ENCODE data around the gene REELD1. TPM values are rescaled to one million over a fixed set of nuclear protein-coding genes. Genes with fewer than 3 reads are reported as not detected.

The REELD1 gene
- total and polyA plus RNA-seq, 3 experiments from 2014 or later: 0.18 to 0.46 TPM; not detected in 1

DNA sequence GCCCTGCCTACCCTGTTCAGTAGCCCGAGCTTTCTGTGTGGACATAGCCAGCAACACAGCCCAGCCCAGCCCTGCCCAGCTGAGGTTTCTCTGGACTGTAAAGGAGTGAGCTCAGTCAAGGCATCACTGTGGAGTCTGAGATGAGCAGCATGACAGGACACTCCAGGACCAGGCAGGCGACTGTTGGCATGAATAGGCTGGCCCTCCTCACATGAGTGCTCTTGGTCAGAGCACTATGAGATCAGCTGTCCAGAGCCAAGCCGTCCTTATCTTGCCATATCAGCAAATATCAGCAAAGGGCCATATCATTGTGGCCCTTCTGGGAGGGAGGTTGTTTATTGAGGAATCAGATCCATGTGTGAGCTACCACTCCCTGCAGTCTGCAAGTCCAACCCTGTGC, 30.9 kb downstream of the REELD1 start:
- Histone ChIP-seq H3K36me3 (ENCODE audit: insufficient read depth, low read length) (no peaks in the 10 kb centered on the region), H3K4me3 (ENCODE audit: low read length) (no peak overlapping the region), H3K4me1 (ENCODE audit: insufficient read depth, low read length) (peaks cover 6% of the 10 kb centered on the region), H3K27ac (ENCODE audit: low read depth, low read length) (no peak overlapping the region), H3K27me3 (ENCODE audit: insufficient read depth, low read length, poor library complexity, severe bottlenecking) (no peaks in the 10 kb centered on the region), H3K9me3 (ENCODE audit: low read length) (no peaks in the 10 kb centered on the region)
- no peak for DNase-seq
- Mint-ChIP-seq H3K9me3 (no peaks in the 10 kb centered on the region), H3K27ac (no peak overlapping the region), H3K4me3 (no peak overlapping the region), H3K27me3 (peaks cover 2 to 6% of the 10 kb centered on the region in 2 donors), H3K4me1 (peaks cover 7 to 17% (median 14%) of the 10 kb centered on the region in 3 donors), H3K36me3 (peaks cover 0 to 3% (median 2%) of the 10 kb centered on the region in 3 donors)
- POLR2A ChIA-PET: no interaction called here
- CTCF ChIA-PET: interaction anchor here (1.2 kb wide), 1 partner anchor 852 kb away, joined by 6 read pairs; no protein-coding TSS in a partner anchor

DNA sequence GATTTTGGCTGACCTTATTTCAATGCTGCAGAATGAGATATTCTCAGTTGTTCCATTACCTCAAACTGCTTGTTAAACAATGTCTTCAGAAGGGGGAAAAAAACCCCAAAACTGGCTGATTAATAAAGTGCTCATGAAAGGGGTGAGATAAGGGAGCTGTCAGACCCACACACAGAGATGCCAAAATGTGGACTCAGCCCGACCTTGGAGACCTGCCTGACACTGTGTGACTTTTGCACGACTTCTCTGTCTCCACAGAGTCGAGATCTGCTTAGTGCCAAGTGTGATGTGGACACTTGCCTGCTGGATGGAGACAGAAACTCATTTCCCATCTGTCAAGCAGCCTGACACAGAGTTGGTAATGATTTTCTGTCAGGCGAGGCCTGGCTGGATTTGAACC, 31.5 kb downstream of the REELD1 start:
- Histone ChIP-seq H3K27me3 (ENCODE audit: insufficient read depth, low read length, poor library complexity, severe bottlenecking) (no peaks in the 10 kb centered on the region), H3K9me3 (ENCODE audit: low read length) (no peaks in the 10 kb centered on the region), H3K4me1 (ENCODE audit: insufficient read depth, low read length) (peaks cover 6% of the 10 kb centered on the region), H3K36me3 (ENCODE audit: insufficient read depth, low read length) (no peaks in the 10 kb centered on the region), H3K27ac (ENCODE audit: low read depth, low read length) (no peak overlapping the region), H3K4me3 (ENCODE audit: low read length) (no peak overlapping the region)
- no peak for DNase-seq
- Mint-ChIP-seq H3K4me1 (peaks cover 7 to 17% (median 14%) of the 10 kb centered on the region in 3 donors), H3K36me3 (peaks cover 0 to 3% (median 2%) of the 10 kb centered on the region in 3 donors), H3K4me3 (no peak overlapping the region), H3K9me3 (no peaks in the 10 kb centered on the region), H3K27me3 (peaks cover 2 to 6% of the 10 kb centered on the region in 2 donors), H3K27ac (no peak overlapping the region)
- POLR2A ChIA-PET: no interaction called here
- CTCF ChIA-PET: interaction anchor here (1.2 kb wide), 1 partner anchor 851 kb away, joined by 6 read pairs; no protein-coding TSS in a partner anchor

DNA sequence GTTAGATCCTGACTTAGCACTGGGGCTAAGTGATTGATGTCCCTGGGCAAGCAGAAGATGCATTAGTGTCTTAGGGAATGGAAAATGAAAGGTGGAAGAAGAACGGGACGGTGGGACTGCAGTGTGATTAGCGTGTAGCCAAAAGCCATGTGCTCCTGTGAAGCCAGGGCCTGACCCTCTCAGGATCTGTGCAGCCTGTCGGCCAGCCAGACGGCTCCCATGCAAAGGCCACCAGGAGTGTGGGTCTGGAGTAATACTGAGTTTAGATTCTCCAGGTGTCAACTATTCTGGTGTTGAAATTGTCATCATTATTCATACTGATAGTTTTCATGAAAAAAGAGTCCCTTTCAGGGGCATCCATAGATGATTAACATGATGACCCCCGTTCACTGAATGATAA, 32.0 kb downstream of the REELD1 start:
- Mint-ChIP-seq H3K4me1 (peaks cover 7 to 14% (median 14%) of the 10 kb centered on the region in 3 donors), H3K36me3 (peaks cover 0 to 3% (median 2%) of the 10 kb centered on the region in 3 donors), H3K9me3 (no peaks in the 10 kb centered on the region), H3K4me3 (no peak overlapping the region), H3K27ac (no peak overlapping the region), H3K27me3 (peaks cover 2 to 6% of the 10 kb centered on the region in 2 donors)
- Histone ChIP-seq H3K4me1 (ENCODE audit: insufficient read depth, low read length) (peaks cover 6% of the 10 kb centered on the region), H3K27ac (ENCODE audit: low read depth, low read length) (no peak overlapping the region), H3K4me3 (ENCODE audit: low read length) (no peak overlapping the region), H3K36me3 (ENCODE audit: insufficient read depth, low read length) (no peaks in the 10 kb centered on the region), H3K27me3 (ENCODE audit: insufficient read depth, low read length, poor library complexity, severe bottlenecking) (no peaks in the 10 kb centered on the region), H3K9me3 (ENCODE audit: low read length) (no peaks in the 10 kb centered on the region)
- ChIA-PET POLR2A (no interaction called here), CTCF (no interaction called here)
- DNase-seq: no peak

DNA sequence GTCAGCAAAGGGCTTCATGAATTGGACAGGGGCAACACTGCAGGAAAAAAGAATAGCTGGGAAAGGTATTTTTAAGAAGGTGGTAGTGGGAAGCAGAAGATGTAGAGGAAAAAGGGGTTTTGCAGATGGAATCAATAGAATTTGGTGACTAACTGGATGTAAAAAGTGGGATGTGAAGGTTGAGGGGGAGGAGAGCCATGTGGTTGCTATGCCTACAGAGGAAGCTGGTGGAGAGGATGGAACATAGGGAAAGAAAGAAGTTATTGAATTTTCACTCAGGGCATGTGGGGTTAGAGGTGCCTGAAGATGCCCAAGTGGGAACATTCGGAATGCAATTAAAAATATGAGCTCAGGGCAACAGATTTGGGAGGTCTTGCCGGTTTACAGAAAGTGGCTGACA, 33.0 kb downstream of the REELD1 start:
- Mint-ChIP-seq H3K27me3 (peaks cover 0 to 6% of the 10 kb centered on the region in 2 donors), H3K4me3 (no peak overlapping the region), H3K4me1 (peaks cover 4 to 11% (median 11%) of the 10 kb centered on the region in 3 donors), H3K9me3 (no peaks in the 10 kb centered on the region), H3K27ac (peak overlapping the region in 2 of 8 donors; percentile 3 to 83), H3K36me3 (peaks cover 3 to 6% (median 3%) of the 10 kb centered on the region in 3 donors)
- CTCF ChIA-PET: no interaction called here
- DNase-seq: no peak
- Histone ChIP-seq H3K27ac (ENCODE audit: low read depth, low read length) (no peak overlapping the region), H3K27me3 (ENCODE audit: insufficient read depth, low read length, poor library complexity, severe bottlenecking) (no peaks in the 10 kb centered on the region), H3K4me1 (ENCODE audit: insufficient read depth, low read length) (peaks cover 6% of the 10 kb centered on the region), H3K9me3 (ENCODE audit: low read length) (no peaks in the 10 kb centered on the region), H3K4me3 (ENCODE audit: low read length) (no peak overlapping the region), H3K36me3 (ENCODE audit: insufficient read depth, low read length) (no peaks in the 10 kb centered on the region)
- POLR2A ChIA-PET: no interaction called here

DNA sequence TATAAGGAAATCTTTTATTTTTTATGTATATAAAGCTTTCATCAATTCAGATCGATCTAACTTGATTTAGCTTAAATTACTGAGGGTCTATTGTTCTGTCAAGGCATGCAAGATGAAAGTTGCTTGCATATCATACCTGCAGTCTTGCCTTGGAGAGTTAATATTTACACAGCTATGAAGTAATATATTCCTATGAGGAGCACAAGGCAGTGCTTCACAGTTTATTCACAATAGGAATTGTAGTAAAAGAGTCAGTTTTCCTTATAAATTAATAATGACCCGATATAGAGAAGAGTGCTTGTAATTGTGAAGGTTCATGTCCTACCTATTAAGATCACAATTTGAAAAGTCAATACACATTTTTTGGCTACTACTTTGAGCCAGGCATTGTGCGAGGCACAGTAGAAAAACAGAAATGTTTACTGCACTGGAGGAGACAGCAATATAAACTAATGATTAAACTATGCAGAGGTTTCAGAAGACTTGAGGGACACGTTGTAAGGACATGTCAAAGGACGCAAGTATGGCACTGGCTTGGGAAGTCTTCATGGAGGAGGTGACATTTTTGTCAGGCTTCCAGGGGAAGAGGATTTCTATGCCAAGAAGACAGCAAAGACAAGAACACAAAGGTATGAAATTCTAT, 38.8 kb downstream of the REELD1 start:
- Mint-ChIP-seq H3K27me3 (no peaks in the 10 kb centered on the region), H3K36me3 (peaks cover 3 to 22% (median 13%) of the 10 kb centered on the region in 3 donors), H3K4me1 (no peaks in the 10 kb centered on the region)

DNA sequence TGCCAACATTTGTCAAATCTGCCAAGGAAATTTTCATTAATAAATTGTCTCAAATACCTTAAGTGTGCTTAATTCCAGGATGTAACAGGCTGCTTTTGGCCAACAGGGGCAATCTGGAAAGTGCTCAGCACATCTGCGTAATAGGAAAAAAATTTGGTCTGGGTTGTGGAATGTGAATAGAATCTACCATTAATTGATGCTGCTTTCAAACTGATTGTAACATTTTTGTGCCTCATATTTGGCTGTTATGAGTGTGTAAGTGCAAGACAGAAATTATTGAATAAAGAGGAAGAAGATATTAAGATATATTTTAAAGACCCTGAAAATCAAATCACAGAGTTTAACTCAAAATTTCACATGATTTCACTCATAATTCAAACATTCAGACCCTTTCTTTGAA, 41.1 kb downstream of the REELD1 start:
- Mint-ChIP-seq H3K4me1 (no peaks in the 10 kb centered on the region), H3K27me3 (no peaks in the 10 kb centered on the region), H3K9me3 (no peaks in the 10 kb centered on the region), H3K36me3 (peaks cover 0 to 29% (median 19%) of the 10 kb centered on the region in 3 donors), H3K4me3 (no peak overlapping the region), H3K27ac (no peak overlapping the region)
- ChIA-PET CTCF (no interaction called here), POLR2A (no interaction called here)
- Histone ChIP-seq H3K4me3 (ENCODE audit: low read length) (no peak overlapping the region), H3K36me3 (ENCODE audit: insufficient read depth, low read length) (no peaks in the 10 kb centered on the region), H3K27ac (ENCODE audit: low read depth, low read length) (no peak overlapping the region), H3K4me1 (ENCODE audit: insufficient read depth, low read length) (no peaks in the 10 kb centered on the region), H3K9me3 (ENCODE audit: low read length) (no peaks in the 10 kb centered on the region), H3K27me3 (ENCODE audit: insufficient read depth, low read length, poor library complexity, severe bottlenecking) (no peaks in the 10 kb centered on the region)
- DNase-seq: no peak

More for the DNA sequence above, 38.8 kb downstream of the REELD1 start:
- no peaks in the 10 kb centered on the region for H3K27me3 ChIP-seq (ENCODE audit: insufficient read depth, low read length, poor library complexity, severe bottlenecking)
- H3K4me3 Mint-ChIP-seq: no peak overlapping the region
- H3K4me1 ChIP-seq (ENCODE audit: insufficient read depth, low read length): no peaks in the 10 kb centered on the region
- ChIA-PET CTCF (no interaction called here), POLR2A (no interaction called here)
- H3K9me3 Mint-ChIP-seq: no peaks in the 10 kb centered on the region
- H3K4me3 ChIP-seq (ENCODE audit: low read length): no peak overlapping the region
- no peak overlapping the region for H3K27ac ChIP-seq (ENCODE audit: low read depth, low read length)
- DNase-seq: no peak
- no peaks in the 10 kb centered on the region for H3K36me3 ChIP-seq (ENCODE audit: insufficient read depth, low read length)
- peak overlapping the region in 1 of 8 donors; percentile 7 for H3K27ac Mint-ChIP-seq
- no peaks in the 10 kb centered on the region for H3K9me3 ChIP-seq (ENCODE audit: low read length)

DNA sequence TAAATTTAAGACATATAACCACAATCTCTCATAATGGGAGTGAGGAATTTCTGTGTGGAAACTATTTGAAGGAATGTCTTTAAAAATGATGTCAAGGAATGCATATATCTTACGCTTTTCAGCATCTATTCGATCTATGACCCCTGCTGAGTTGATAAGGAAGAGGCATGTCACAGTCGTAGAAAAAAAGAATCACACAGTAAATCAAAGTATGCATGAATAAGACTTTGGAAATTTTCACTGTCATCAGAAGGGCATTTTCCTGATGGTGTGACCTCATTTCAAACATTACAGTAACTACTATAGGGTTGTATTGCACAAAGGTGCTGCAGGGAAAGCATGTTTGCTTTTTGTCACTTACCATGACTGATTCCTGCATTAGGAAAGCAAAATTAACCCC, 41.5 kb downstream of the REELD1 start:
- no peak for DNase-seq
- Mint-ChIP-seq H3K4me3 (no peak overlapping the region), H3K27ac (no peak overlapping the region), H3K9me3 (no peaks in the 10 kb centered on the region), H3K4me1 (no peaks in the 10 kb centered on the region), H3K36me3 (peaks cover 0 to 29% (median 19%) of the 10 kb centered on the region in 3 donors), H3K27me3 (no peaks in the 10 kb centered on the region)
- no peak overlapping the region for H3K27ac ChIP-seq (ENCODE audit: low read depth, low read length)
- no peak overlapping the region for H3K4me3 ChIP-seq (ENCODE audit: low read length)
- H3K9me3 ChIP-seq (ENCODE audit: low read length): no peaks in the 10 kb centered on the region
- ChIA-PET POLR2A (no interaction called here), CTCF (no interaction called here)
- no peaks in the 10 kb centered on the region for H3K36me3 ChIP-seq (ENCODE audit: insufficient read depth, low read length)
- no peaks in the 10 kb centered on the region for H3K4me1 ChIP-seq (ENCODE audit: insufficient read depth, low read length)
- H3K27me3 ChIP-seq (ENCODE audit: insufficient read depth, low read length, poor library complexity, severe bottlenecking): no peaks in the 10 kb centered on the region

DNA sequence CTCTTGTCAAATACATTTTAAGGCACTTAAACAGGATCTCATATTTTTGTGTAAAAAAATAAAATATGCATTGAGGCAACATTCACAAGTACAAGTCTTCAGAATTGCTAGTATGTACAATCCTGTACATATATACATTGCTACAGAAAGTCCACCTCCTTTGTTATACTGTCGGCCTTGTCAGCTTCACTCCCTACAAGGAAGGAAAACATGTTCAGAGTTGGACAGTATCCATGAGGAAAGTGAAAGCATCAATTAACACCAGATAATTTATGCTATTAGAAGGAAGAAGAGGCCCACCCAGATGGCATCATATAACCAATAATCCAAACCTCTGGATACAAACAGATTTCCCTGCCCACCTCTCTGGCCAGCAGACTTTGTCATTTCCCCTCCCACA, 42.0 kb downstream of the REELD1 start:
- no peak overlapping the region for H3K4me3 Mint-ChIP-seq
- DNase-seq: no peak
- H3K36me3 Mint-ChIP-seq: peaks cover 0 to 30% (median 19%) of the 10 kb centered on the region in 3 donors
- H3K4me3 ChIP-seq (ENCODE audit: low read length): no peak overlapping the region
- POLR2A ChIA-PET: no interaction called here
- H3K27ac ChIP-seq (ENCODE audit: low read depth, low read length): no peak overlapping the region
- H3K27ac Mint-ChIP-seq: peak overlapping the region in 1 of 8 donors; percentile 41
- no peaks in the 10 kb centered on the region for H3K36me3 ChIP-seq (ENCODE audit: insufficient read depth, low read length)
- H3K9me3 ChIP-seq (ENCODE audit: low read length): no peaks in the 10 kb centered on the region
- CTCF ChIA-PET: no interaction called here
- no peaks in the 10 kb centered on the region for H3K27me3 Mint-ChIP-seq
- no peaks in the 10 kb centered on the region for H3K9me3 Mint-ChIP-seq
- H3K4me1 Mint-ChIP-seq: no peaks in the 10 kb centered on the region
- no peaks in the 10 kb centered on the region for H3K27me3 ChIP-seq (ENCODE audit: insufficient read depth, low read length, poor library complexity, severe bottlenecking)
- H3K4me1 ChIP-seq (ENCODE audit: insufficient read depth, low read length): no peaks in the 10 kb centered on the region
